Lower leg skin (tissue), 3 donors: ENCODE data around the gene NEB.

Experiments
- CTCF ChIP-seq, 3 donors: fragments of 450-650 bp; IDR thresholded peaks; one replicate each; pipeline ENCODE4 v1.5.1; 2016; ENCODE audit warnings: antibody characterized with exemption in 3 of 3, mild to moderate bottlenecking in 3 of 3, moderate library complexity in 2 of 3
- POLR2A ChIP-seq, 2 donors: fragments of 450-650 bp; IDR thresholded peaks; one replicate each; pipeline ENCODE4 v1.6.1; 2016 to 2017; ENCODE audit warnings: antibody characterized with exemption in 2 of 2, mild to moderate bottlenecking in 1 of 2, moderate library complexity in 1 of 2

GRCh38 chr2:151654891-151655290 is 79.4 kb downstream of the NEB start:
- TF ChIP-seq POLR2A (IDR thresholded peaks at IDR 0.05) (no peak), CTCF (IDR thresholded peaks at IDR 0.05) (no peak)
